GM04503 (cell line): ENCODE measurements around the gene NHP2.

Experiments used
- DNase-seq: peaks from one replicate; pipeline ENCODE4 v3.0.0-alpha.2; 2012; ENCODE audit warnings: low read depth

Gene NHP2

DNA sequence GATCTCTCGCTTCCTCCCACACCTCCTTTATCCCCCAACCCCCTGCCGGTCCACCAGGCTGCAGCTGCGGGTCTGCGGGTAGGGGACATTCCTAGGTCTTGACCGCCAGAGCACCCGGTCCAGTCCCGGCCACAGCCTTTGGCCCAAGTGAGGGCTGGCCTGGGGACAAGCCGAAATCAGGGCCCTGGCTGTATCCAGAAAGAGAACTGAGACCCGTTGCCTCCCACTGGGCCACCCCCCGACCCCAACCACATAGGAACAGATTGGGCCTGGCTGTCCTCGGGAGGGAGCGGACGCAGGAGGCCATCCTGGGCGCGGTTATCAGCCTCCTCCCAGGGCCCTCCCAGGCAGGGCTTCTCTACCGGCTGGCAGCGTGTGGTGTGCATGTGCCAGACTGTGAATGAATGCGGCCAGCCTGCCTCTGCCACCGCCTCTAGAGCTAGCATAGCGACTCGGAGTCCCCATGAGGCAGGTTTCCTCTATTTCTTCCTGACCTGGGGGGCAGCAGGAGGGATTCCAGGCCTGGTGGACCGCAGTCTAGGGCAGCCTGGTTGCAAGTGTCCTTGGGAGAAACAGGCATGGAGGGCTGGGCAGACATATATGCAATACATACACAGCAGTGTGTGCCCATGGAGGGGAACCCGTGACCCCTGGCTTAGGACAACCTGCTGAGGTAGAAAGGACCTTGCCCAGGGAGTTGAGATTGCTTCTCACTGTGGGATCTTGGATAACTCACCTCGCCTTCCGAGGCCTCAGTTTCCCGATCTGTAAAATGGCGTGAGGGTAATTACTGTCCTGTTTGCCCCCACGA is 39.2 kb downstream of the NHP2 start:
- DNase-seq = no peak

DNA sequence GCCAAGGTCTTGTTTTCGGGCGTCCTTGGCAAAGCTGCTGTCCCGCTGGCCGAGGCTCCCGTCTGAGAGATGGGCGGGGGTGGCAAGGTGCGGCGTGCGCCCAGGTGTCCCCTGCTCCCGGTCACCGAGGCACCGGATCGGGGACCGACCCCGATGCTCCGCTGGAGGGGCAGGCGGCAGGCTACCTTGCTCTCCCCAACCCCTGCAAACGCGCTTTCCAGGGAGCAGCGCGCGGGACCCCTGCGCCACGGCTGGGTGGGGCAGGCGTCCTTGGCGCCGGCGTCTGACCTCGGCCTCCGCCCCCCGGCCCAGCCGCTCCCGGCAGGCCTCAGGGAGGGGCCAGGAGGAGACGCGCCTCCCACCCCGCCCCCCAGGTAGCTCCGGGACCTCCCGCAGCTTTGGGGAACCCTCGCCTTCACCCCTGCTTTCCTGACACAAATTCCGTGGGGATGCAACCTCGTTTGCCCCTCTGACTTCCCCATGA is 39.8 kb downstream of the NHP2 start:
- no peak for DNase-seq

DNA sequence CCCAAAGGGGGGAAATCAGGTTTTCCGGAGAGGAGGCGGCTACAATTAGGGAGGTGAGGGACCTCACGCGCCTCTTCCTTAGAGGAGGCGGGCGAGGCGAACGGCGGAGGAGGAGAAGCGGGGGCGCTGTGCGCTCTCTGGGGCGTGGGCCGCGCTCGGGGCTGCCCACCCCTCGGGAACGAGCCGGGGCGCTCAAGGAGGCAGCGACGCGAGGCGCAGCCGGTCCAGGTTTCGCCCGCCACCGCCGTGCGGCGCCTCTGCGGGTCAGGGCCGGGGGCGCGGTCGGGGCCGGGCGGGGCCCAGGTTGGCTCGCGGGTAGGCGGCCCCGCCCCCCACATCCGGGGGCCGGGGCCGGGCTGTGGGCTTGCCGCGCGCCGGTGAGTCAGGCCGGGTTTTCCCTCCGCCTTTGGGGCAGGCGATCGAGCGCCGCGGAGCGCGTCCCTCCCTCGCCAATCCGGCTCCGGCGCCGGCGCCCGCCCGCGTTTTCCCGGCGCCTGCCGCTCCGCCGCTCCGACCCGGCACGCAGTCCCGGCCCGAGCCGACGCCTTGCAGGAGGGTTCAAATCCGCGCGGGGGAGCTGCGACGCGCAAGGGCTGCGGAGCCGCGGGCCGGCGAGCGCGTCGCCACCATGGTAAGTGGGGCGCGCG is 40.4 kb downstream of the NHP2 start, which contains the start of gene N4BP3:
Gene N4BP3 (plus strand): TSS at position 392 of the 647 bp plus-strand sequence. CDS start 6,052 bp downstream, outside the sequence.
- DNase-seq = no peak

DNA sequence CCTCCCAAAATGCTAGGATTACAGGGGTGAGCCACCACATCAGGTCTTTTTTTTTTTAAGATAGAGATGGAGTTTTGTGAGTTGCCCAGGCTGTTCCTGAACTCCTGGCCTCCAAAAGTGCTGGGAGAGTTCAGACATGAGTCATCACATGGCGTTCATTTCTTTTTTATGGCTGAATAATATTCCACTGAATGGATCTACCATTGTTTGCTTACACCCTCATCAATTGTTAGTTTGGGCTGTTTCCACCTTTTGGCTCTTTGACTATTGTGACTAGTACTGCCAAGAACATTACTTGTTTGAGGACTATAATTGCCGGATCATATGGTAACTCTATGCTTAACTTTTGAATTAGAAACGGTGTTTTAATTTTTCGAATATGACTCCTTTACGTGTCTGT is 41.1 kb downstream of the NHP2 start:
- DNase-seq = no peak

DNA sequence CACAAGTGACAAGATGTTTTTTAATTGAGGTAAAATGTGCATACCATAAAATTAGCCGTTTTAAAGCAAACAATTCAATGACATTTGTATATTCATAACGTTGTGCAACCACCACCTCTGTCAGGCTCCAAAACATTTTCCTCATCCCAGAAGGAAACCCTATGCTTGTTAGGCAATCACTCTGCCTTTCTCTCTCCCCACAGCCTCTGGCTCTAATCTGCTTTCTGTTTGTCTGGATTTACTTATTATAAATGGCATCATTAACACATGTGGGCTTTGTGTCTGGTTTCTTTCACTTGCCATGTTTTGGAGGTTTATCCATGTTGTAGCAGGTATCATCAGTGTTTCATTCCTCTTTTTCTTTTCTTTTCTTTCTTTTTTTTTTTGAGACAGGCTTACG is 41.8 kb downstream of the NHP2 start:
- peak; percentile 23 for DNase-seq

DNA sequence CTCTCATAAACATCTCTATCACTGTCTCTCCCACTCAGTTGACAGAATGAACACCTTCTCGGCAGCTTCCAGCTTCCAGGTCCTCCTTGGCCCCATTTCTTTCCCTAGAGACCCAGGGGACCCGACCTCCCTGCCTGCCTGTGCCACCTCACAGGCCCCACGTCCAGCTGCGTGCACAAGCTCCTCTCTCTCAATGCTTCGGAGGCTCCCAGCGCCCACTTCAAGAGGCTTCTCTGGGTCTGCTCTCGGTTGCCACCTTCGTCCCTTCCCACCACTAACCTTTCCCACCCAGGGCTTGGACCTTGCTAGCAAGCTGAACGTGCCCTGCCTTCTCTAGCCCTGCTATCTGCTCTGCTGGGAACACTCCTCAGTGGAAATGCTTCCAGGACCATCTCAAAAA is 43.2 kb downstream of the NHP2 start:
- no peak for DNase-seq

DNA sequence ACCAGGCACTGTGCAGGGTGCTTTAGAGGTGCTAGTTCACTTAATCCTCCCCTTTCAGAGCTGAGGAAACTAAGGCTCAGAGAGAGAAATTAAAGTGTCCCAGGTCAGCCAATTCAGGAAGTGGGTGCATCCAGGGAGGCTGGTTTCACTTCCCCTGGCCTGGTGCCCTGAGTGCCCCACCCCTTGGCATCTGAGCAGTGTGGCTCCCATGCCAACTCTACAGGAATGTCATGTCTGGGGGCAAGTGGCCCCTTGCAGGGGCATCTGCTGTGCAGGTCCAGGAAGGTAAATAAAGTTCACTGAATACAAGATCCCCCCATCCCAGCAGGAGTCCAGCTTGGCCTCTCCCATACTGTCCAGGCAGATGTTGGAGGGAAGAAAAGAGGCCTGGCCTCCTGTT is 44.7 kb downstream of the NHP2 start:
- DNase-seq = no peak

DNA sequence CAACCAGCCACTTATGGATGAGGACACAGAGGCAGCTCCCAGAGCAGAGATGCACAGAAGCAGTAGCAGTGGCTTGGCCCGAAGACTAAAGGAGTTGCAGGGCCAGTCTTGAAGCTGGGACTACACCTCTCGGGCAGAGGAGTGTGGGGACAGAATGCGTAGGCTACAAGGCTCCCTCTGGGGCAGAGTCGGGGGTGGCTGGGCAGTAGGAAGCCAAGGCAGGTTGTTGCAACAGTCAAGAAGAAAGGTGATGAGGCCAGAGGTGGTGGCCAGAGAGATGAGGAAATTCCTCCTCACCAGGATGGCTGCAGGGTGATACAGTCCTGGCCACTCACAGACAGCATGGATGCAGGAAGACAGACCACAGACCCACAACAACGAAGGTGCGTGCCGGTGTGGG is 45.2 kb downstream of the NHP2 start:
- DNase-seq = no peak

DNA sequence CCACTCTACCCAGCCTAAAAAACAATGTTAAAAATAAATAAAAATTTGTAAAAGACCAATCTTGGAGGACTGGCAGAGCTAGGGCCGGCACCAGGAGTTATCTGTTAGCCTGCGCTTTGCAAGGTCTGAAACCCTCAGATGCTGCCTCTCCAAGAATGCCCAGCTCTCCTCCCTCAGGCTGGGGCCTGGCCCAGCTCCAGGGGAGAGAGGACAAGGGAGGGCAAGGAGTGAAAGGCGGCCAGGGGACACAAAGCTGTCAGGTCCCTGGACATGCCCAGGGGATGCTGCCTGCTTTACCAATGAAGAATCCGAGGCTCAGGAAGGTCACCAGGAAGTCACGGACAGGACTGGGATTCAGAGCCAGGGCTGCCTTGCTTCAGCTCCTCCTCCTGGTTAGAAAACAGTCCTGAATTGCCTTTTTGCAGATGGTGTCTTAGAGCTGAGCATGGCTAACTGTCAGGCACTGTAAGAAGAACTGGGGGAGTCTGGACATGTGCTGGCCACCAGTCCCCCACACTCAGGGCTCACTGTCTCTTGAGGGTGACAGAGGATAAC is 45.9 kb downstream of the NHP2 start:
- DNase-seq = no peak

DNA sequence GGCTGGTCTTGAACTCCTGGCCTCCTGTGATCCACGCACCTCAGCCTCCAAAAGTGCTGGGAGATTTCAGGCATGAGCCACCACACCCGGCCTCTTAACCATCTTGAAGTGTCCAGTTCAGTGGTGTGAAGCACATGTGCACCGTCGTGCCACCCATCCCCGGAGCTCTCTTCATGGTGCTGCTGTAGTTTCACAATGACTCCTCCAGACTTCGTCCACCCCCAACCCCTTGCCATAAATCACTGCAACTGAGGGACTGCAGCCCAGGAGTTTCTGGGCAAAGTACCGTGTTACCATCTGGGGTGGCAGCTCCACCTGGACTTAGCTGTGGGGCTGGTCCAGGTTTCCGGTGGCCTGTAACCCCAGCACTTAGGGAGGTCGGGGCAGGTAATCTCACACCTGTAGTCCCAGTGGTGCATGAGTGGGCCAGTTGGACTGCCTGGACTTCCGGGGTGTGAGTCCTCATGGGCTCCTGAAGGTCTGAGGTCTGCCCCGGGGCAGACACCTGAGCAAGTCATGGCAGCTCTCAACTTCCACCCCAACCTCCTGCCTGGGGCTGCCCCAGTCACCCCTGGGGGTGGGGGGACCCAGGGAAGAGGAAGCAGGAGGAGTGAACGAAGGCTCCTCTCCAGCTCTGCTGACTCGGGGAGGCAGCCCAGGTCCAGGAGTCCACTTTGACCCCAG is 47.0 kb downstream of the NHP2 start:
- no peak for DNase-seq

DNA sequence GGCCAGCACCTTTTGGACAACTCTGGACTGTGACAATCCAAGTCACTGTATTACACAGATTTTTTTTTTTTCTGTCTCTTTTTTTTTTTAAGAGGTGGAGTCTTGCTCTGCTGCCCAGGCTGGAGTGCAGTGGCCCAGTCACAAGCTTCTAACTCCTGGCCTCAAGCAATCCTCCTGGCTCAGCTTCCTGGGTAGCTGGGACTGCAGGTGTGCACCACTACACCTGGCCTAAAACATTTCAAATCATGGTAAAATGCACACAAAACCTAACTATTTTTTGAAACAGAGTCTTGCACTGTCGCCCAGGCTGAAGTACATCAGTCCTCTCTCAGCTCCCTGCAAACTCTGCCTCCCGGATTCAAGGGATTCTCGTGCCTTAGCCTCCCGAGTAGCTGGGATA is 47.6 kb downstream of the NHP2 start:
- DNase-seq = no peak

DNA sequence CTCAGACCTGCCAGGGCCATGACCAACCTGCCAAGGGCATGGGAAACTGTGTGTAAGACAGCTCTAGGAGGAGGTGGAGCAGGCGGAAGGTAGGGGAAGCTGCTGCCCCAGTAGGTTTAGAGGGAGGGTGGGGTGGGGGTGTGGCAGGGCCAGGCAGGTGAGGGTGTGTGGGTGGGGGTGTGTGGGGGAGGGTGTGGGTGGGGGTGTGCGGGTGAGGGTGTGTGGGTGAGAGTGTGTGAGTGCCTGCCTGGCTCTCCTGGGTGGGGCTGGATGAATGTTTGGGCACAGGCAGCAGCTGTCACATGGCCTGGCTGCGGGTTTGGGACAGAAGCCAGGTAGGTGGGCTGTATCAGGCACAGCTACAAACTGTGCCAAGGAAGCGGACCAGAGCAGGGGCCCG is 49.2 kb downstream of the NHP2 start:
- DNase-seq = no peak

DNA sequence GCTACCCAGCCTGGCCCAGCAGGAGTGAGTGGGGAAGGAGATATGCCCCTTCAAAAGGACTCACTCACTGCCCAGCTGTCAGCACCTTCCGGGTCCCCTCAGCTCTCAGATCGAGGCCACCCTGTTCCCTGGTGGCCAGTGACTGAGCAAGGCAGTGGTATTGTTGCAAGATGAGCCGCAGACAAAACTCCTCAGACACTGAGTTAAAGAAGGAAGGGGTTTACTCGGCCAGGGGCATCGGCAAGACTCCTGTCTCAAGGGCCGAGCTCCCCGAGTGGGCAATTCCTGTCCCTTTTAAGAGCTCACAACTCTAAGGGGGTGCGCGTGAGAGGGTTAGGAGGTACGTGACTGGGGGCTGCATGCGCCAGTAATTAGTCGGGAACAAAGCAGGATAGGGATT is 50.1 kb downstream of the NHP2 start:
- DNase-seq = no peak
